PC-3 (cell line): Measurements from ENCODE around the gene ST8SIA2. TPM values are rescaled to one million over a fixed set of nuclear protein-coding genes. Genes with fewer than 3 reads are reported as not detected.

Experiments
- ATAC-seq: fragments of 200-7000 bp; cut with Tn5 transposase; 2 replicates; pipeline ENCODE4 v1.9.1; 2020; ENCODE audit warnings: mild to moderate bottlenecking, moderate library complexity
- BruUV-seq: library from RNA; stranded (reverse); fragments of 400-500 nt; replicated peaks from 2 replicates; lab custom pipeline; 2021; lab: Mats Ljungman, UMichigan
- CTCF ChIA-PET: fragments of 300-600 bp; sonication (Branson Sonifier 250); formaldehyde crosslinking; loops from one replicate; lab custom pipeline; 2022; ENCODE audit warnings: antibody characterized with exemption; lab: Charles Lee
- POLR2A ChIA-PET: fragments of 300-600 bp; sonication (Branson Sonifier 250); formaldehyde crosslinking; loops from one replicate; lab custom pipeline; 2022; ENCODE audit warnings: antibody characterized with exemption; ENCODE audit not compliant: unreplicated experiment; lab: Charles Lee
- DNase-seq: peaks from one replicate; pipeline ENCODE4 v3.0.0-alpha.2; 2015
- H2AFZ ChIP-seq: fragments of 300-600 bp; sonication (generic); 2 replicates; pipeline ENCODE4 v1.6.0; 2016; ENCODE audit warnings: antibody characterized with exemption, low read length
- H3F3A ChIP-seq: fragments of 300-600 bp; sonication (generic); one replicate; pipeline ENCODE4 v1.6.0; 2017; ENCODE audit warnings: antibody characterized with exemption, low read length, control low read depth, mild to moderate bottlenecking; ENCODE audit not compliant: unreplicated experiment
- H3K27ac ChIP-seq: fragments of 300-600 bp; sonication (generic); 2 replicates; pipeline ENCODE4 v1.5.1; 2016; ENCODE audit warnings: mild to moderate bottlenecking, low read length
- H3K27me3 ChIP-seq: fragments of 300-600 bp; sonication (generic); 2 replicates; pipeline ENCODE4 v1.6.1; 2016; ENCODE audit warnings: low read length, mixed read lengths
- H3K36me3 ChIP-seq: fragments of 300-600 bp; sonication (generic); 2 replicates; pipeline ENCODE4 v1.6.1; 2016; ENCODE audit warnings: low read depth, mixed run types, low read length, mixed read lengths
- H3K4me1 ChIP-seq: fragments of 300-600 bp; sonication (generic); 2 replicates; pipeline ENCODE4 v1.5.1; 2016; ENCODE audit warnings: low read length; ENCODE audit not compliant: insufficient read depth
- H3K4me2 ChIP-seq: fragments of 300-600 bp; sonication (generic); 2 replicates; pipeline ENCODE4 v1.6.0; 2016; ENCODE audit warnings: low read length
- H3K4me3 ChIP-seq: fragments of 300-600 bp; sonication (generic); 2 replicates; pipeline ENCODE4 v1.5.1; 2016; ENCODE audit warnings: mild to moderate bottlenecking, low read length, mixed read lengths
- H3K79me2 ChIP-seq: fragments of 300-600 bp; sonication (generic); 2 replicates; pipeline ENCODE4 v1.6.1; 2017; ENCODE audit warnings: low read length, mixed read lengths
- H3K9ac ChIP-seq: fragments of 300-600 bp; sonication (generic); 2 replicates; pipeline ENCODE4 v1.6.0; 2016; ENCODE audit warnings: mild to moderate bottlenecking, low read length
- H3K9me2 ChIP-seq: fragments of 300-600 bp; sonication (generic); replicated peaks from 2 replicates; pipeline ENCODE4 v1.6.1; 2016; ENCODE audit warnings: mixed run types, low read length, mixed read lengths
- H3K9me3 ChIP-seq: fragments of 300-600 bp; sonication (generic); 2 replicates; pipeline ENCODE4 v1.6.1; 2016; ENCODE audit warnings: low read length, mixed read lengths
- H4K20me1 ChIP-seq: fragments of 300-600 bp; sonication (generic); 2 replicates; pipeline ENCODE4 v1.6.1; 2016; ENCODE audit warnings: low read length, mixed read lengths
- EZH2 ChIP-seq: fragments of 300-600 bp; sonication (generic); IDR thresholded peaks from one replicate; pipeline ENCODE4 v1.6.1; 2017; ENCODE audit warnings: antibody characterized with exemption, mild to moderate bottlenecking, low read length; ENCODE audit not compliant: unreplicated experiment
- EZH2phosphoT487 ChIP-seq: fragments of 300-600 bp; sonication (generic); IDR thresholded peaks from 2 replicates; pipeline ENCODE4 v1.6.1; 2018; ENCODE audit warnings: mild to moderate bottlenecking, antibody characterized with exemption, low read length, borderline replicate concordance
- intact Hi-C: fragments of 100-400 bp; cut with micrococcal nuclease; formaldehyde crosslinking; loops from 2 replicates; pipeline ENCODE4 v1.9.0; 2023
- total RNA-seq: library from RNA; depleted of rRNA; stranded (reverse); fragments of >200 nt; gene quantifications from 2 replicates; pipeline ENCODE4 v1.2.3, GENCODE V29; 2014
- TF ChIP-seq, protein P1 (sequence below): fragments of 300-600 bp; sonication (generic); conservative IDR thresholded peaks from 2 replicates; pipeline ENCODE4 v1.5.1; 2017; ENCODE audit warnings: antibody characterized with exemption, low read depth, mild to moderate bottlenecking, low read length

Gene ST8SIA2
- total RNA-seq, 1 experiment from 2014 or later = not detected

GRCh38 chr15:92346063-92346462 is 47.6 kb upstream of the ST8SIA2 start:
- no peak overlapping the region for H3K4me2 ChIP-seq
- H3K4me1 ChIP-seq = no peaks in the 10 kb centered on the region
- ATAC-seq (no peak), DNase-seq (no peak)
- intact Hi-C loops = no loop called here
- H3K27me3 ChIP-seq = peaks cover 30% of the 10 kb centered on the region
- no peaks in the 10 kb centered on the region for H3K9me2 ChIP-seq
- POLR2A ChIA-PET = no interaction called here
- no peak overlapping the region for H3K9ac ChIP-seq
- H3F3A ChIP-seq = no peaks in the 10 kb centered on the region
- no peaks in the 10 kb centered on the region for H3K9me3 ChIP-seq
- no peak overlapping the region for H3K4me3 ChIP-seq
- CTCF ChIA-PET = no interaction called here
- TF ChIP-seq EZH2 = no peak
- TF ChIP-seq, protein P1, sequence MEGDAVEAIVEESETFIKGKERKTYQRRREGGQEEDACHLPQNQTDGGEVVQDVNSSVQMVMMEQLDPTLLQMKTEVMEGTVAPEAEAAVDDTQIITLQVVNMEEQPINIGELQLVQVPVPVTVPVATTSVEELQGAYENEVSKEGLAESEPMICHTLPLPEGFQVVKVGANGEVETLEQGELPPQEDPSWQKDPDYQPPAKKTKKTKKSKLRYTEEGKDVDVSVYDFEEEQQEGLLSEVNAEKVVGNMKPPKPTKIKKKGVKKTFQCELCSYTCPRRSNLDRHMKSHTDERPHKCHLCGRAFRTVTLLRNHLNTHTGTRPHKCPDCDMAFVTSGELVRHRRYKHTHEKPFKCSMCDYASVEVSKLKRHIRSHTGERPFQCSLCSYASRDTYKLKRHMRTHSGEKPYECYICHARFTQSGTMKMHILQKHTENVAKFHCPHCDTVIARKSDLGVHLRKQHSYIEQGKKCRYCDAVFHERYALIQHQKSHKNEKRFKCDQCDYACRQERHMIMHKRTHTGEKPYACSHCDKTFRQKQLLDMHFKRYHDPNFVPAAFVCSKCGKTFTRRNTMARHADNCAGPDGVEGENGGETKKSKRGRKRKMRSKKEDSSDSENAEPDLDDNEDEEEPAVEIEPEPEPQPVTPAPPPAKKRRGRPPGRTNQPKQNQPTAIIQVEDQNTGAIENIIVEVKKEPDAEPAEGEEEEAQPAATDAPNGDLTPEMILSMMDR = no peak
- no peak for TF ChIP-seq EZH2phosphoT487
- H3K36me3 ChIP-seq = no peaks in the 10 kb centered on the region
- no TSS peak for BruUV-seq
- H3K27ac ChIP-seq = no peak overlapping the region
- no peaks in the 10 kb centered on the region for H4K20me1 ChIP-seq
- no peak overlapping the region for H2AFZ ChIP-seq
- H3K79me2 ChIP-seq = no peaks in the 10 kb centered on the region

GRCh38 chr15:92355307-92355706 is 38.4 kb upstream of the ST8SIA2 start:
- BruUV-seq = no TSS peak

GRCh38 chr15:92361321-92362000 is 32.2 kb upstream of the ST8SIA2 start:
- no TSS peak for BruUV-seq
- ChIA-PET CTCF (no interaction called here), POLR2A (no interaction called here)
- no peak for TF ChIP-seq EZH2
- TF ChIP-seq, protein P1 = no peak
- TF ChIP-seq EZH2phosphoT487 = no peak
- H3F3A ChIP-seq = no peaks in the 10 kb centered on the region
- DNase-seq (no peak), ATAC-seq (no peak)
- H3K9ac ChIP-seq = no peak overlapping the region
- intact Hi-C loops = no loop called here
- no peak overlapping the region for H3K4me2 ChIP-seq
- H3K36me3 ChIP-seq = no peaks in the 10 kb centered on the region
- no peaks in the 10 kb centered on the region for H3K9me2 ChIP-seq
- H3K79me2 ChIP-seq = no peaks in the 10 kb centered on the region
- H4K20me1 ChIP-seq = no peaks in the 10 kb centered on the region
- H3K27ac ChIP-seq = no peak overlapping the region
- H3K27me3 ChIP-seq = peaks cover 34% of the 10 kb centered on the region
- H3K9me3 ChIP-seq = no peaks in the 10 kb centered on the region
- no peak overlapping the region for H2AFZ ChIP-seq
- H3K4me3 ChIP-seq = no peak overlapping the region
- no peaks in the 10 kb centered on the region for H3K4me1 ChIP-seq

More at GRCh38 chr15:92355307-92355706, 38.4 kb upstream of the ST8SIA2 start:
- H3K4me1 ChIP-seq = no peaks in the 10 kb centered on the region
- no peaks in the 10 kb centered on the region for H3K9me3 ChIP-seq
- no peak for TF ChIP-seq EZH2
- no peak for TF ChIP-seq EZH2phosphoT487
- TF ChIP-seq, protein P1 = no peak
- H3K27me3 ChIP-seq = peaks cover 8% of the 10 kb centered on the region
- no peaks in the 10 kb centered on the region for H3K36me3 ChIP-seq
- H3K27ac ChIP-seq = no peak overlapping the region
- no peaks in the 10 kb centered on the region for H3K9me2 ChIP-seq
- no peak overlapping the region for H3K9ac ChIP-seq
- ChIA-PET CTCF (no interaction called here), POLR2A (no interaction called here)
- no peak overlapping the region for H2AFZ ChIP-seq
- no peaks in the 10 kb centered on the region for H4K20me1 ChIP-seq
- DNase-seq (no peak), ATAC-seq (no peak)
- H3K79me2 ChIP-seq = no peaks in the 10 kb centered on the region
- intact Hi-C loops = no loop called here
- H3K4me3 ChIP-seq = no peak overlapping the region
- no peak overlapping the region for H3K4me2 ChIP-seq
- no peaks in the 10 kb centered on the region for H3F3A ChIP-seq
